NCI-H748 treated with DMSO at 0.1 percent for 48 hours (cell line): ENCODE measurements around the gene SPN.
"Not testable (repeated sequence)": the region's sequence is repeated elsewhere in the genome, so short reads cannot be mapped to it uniquely, and the experiment has no call there.

Experiments used
- DNase-seq: peaks from one replicate; lab custom pipeline; 2025; lab: John Stamatoyannopoulos, UW

Gene SPN

DNA sequence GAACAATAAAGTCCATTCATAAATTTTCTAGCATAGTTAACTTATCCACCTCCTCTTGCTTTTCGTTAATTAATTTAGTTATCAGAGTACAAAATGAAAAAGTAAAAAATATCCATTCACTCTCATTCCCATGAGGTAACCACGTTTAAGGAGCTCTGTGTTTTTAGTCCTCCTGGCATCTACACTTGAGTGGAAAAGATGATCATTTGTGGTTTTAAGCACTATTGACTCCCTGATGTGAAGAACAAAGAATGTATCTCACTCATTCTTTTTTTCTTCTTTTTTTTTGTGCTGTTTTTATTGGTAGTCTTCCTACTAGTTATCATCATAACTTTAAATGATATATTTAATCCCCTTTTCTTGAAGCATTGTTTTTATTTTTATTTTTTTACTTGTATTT, 42.0 kb downstream of the SPN start:
- no peak for DNase-seq

DNA sequence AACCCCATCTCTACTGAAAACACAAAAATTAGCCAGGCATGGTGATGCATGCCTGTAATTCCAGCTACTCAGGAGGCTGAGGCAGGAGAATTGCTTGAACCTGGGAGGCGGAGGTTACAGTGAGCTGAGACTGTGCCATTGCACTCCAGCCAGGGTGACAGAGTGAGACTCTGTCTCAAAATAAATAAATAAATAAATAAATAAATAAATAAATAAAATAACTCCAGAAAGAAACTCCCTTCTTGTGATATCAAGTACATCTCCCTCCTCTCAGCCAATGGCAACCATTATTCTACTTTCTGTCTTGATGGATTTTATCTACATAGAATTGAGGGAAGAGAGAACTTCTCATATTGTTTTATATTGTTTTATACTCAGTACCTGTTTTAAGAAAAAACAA, 44.1 kb downstream of the SPN start:
- not testable (repeated sequence) for DNase-seq

DNA sequence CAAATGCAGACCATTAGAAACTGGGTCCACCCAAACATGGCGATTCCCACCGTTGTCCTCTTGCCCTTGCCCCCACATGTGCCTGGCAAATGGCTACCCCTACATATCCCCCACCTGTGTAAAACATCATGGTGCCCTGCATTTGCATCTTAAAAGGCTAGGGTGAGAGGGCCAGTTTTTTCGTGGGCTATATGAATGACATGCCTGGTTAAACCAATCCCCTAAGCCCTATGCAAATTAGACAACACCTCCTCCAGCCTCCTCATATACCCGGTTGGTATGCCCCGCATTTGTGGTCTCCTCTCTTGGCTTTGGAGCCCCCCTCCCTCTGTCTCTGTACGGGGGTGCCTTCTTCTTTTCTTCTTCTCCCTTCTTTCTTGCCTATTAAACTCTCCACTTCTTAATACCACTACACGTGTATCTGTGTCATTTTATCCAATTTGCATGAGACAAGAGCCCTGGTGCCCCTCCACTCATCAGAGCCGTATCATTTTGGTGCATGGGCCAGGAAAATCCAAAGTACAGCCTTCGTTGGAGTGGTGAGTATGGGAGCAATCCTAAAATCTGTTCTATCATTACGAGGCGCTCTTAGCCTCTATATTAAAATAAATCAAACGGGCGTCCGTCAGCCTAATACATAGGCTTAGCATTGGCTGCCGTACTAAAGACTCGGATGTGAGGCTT, 46.0 kb downstream of the SPN start:
- peak; percentile 10 for DNase-seq

DNA sequence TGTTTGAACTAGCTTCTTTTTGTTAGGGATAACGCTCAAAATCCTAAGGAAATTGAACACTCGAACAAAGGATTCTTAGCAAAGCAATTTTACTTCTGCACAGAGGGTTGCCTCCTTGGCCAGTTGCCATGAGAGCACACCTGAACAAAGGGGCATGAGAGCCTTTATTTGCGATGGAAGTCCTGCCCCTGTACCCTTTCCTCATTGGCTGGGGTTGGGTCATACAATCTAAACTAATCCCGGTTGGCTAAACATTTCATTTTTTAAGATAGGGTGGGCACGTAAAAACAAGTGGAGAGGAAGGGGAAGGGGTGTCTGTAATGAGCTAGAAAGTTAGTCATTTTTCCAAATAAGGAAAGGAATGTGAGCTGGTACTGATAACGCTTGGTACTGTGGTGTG, 46.6 kb downstream of the SPN start:
- DNase-seq: peak; percentile 23

DNA sequence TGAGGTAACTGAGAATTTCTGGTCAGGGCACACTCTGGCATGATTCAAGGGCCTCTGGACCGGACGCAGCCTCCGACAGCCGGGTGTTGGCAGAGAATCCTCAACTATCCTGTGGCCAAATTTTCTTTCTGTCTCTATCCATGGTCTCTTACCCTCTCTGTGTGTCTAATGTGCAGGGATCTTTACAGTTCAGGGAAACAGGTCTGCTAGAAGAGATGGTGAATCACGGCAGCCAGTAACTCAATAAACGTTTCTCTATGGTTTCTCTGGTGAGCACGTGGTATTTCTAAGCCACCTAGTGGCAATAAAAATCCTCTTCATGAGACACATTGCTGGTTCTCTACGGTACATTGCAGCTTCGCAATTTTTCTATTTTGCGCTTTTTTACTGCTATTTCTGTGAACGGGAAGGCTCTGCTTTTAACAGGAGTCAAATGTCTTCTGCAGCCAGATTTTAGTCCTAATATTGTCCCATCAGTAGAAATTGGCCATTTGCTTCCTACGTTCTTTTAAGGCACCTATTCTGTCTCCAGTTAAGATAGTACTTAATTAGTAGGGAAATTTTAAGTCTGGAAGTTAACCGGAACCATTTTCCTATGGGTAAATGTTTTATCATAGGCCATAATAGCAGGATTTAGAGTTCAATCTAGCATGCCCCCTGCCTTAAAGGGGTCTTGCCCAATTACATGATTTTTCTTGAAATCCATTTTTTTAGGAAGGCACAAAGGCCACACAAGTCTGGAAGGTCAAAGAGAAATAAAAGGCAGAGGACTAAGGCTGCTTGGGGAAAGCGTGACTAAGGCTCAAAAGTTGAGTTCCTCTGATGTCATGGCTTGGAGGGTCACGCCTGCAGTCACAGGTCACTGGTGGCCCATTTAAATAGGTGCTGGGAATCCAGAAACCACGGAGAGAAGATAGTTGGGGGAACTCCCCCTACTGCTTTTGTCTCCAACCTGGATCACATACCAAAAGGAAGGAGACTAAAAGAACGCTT, 47.5 kb downstream of the SPN start:
- DNase-seq: peak; percentile 19

DNA sequence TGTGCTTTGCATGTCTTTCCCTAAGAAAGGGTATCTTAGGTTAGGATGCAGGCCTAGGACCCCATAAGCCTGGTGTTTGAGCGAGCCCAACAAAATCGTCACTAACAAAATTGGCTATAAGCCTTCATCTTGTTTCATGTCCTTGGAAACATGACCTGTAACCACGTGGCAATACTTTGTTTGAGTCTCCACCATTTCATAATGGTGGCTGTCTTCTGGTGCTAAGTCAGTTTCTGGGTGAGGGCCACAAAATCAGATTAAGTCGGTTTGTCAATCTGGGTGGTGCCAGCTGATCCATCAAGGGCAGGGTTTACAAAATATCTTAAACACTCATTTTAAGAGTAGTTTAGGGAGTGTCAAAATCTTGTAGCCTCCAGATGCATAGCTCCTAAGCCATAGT, 49.8 kb downstream of the SPN start:
- DNase-seq: no peak

DNA sequence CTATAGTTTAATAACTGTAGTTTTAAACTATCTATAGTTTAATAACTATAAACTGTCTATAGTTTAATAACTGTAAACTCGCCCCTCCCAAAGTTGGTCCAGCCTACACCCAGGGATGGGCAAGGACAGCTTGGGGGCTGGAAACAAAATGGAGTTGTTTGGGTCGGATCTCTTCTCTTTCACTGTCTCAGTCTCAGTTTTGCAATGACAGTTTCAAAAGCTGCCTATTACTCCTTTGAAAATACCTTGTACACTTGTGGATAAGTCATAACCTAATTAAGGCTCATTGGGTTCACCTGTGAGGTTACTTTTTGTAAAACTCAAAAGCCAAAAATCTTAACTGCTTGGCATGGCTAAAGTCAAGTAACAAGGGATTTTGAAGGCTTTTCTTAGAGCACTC, 51.3 kb downstream of the SPN start:
- DNase-seq: no peak

DNA sequence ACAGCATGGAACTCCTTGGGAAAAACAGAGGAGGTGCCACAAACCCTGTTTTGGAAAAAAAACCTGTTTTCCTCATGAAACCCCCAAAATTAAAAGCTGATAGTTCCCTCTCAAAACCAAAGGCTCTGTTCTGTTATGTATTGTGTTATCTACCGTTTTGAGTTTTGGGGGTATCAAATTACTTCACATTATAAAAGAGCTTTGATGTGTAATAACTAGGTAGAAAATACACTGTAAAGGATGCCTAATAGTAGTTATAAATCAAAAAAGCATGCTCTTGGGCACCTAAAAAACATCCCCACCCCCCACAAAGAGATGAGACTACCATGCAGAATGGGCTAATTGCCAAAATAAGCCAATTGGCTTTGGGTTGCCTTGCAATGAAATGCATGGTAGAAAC, 51.9 kb downstream of the SPN start:
- DNase-seq: no peak

DNA sequence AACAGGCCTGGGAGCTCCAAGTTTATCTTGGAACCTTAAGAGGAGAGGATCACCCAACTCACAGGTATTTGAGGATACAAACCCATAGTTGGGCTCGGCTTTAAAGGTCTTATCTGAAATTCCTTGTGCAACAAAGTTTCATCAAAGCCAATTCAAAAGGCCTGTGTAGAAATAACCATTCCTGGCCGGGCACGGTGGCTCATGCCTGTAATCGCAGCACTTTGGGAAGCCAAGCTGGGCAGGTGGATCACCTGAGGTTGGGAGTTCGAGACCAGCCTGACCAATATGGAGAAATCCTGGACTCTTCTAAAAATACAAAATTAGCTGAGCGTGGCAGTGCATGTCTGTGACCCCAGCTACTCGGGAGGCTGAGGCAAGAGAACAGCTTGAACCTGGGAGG, 54.1 kb downstream of the SPN start:
- DNase-seq: no peak

DNA sequence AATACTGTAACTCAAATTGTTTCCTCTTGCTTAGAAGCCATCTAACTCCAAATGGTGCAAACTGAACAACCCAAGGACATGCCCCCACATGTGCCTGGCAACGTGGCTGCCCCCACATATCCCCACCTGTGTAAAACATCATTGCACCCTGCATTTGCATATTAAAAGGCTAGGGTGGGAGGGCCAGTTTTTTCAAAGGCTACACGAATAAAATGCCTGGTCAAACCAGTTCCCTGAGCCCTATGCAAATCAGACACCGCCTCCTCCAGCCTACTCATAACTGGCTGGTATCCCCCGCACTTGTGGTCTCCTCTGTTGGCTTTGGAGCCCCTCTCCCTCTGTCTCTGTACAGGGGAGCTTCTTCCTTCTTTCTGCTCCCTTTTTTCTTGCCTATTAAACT, 56.0 kb downstream of the SPN start:
- no peak for DNase-seq
